Neural cell (in vitro differentiated cells): ENCODE data around the gene SLC7A6OS. TPM values are rescaled to one million over a fixed set of nuclear protein-coding genes. Genes with fewer than 3 reads are reported as not detected.

Experiments used
- H2AFZ ChIP-seq: fragments of 200-600, 300-800 bp; sonication (generic), shearing (Covaris generic); 2 replicates; pipeline ENCODE4 v1.6.0; 2014; ENCODE audit warnings: low read depth, mild to moderate bottlenecking, antibody characterized with exemption, low read length, moderate library complexity
- H3F3A ChIP-seq: fragments of 200-600 bp; shearing (Covaris generic); 2 replicates; pipeline ENCODE4 v1.6.1; 2016; ENCODE audit warnings: mild to moderate bottlenecking, moderate library complexity, mixed read lengths, antibody characterized with exemption, low read length; ENCODE audit not compliant: insufficient read depth, poor library complexity, severe bottlenecking
- H3K27ac ChIP-seq: fragments of 200-600, 300-800 bp; sonication (generic), shearing (Covaris generic); 2 replicates; pipeline ENCODE4 v1.5.1; 2014; ENCODE audit warnings: mild to moderate bottlenecking, low read length, moderate library complexity
- H3K27me3 ChIP-seq: fragments of 300-800, 200-600 bp; sonication (generic), shearing (Covaris generic); 2 replicates; pipeline ENCODE4 v1.6.0; 2014; ENCODE audit warnings: mild to moderate bottlenecking, low read depth, low read length, moderate library complexity; ENCODE audit not compliant: insufficient read depth
- H3K36me3 ChIP-seq: fragments of 300-800, 200-600 bp; sonication (generic), shearing (Covaris generic); 2 replicates; pipeline ENCODE4 v1.5.1; 2014; ENCODE audit warnings: mild to moderate bottlenecking, antibody characterized with exemption, low read length, moderate library complexity; ENCODE audit not compliant: insufficient read depth
- H3K4me2 ChIP-seq: fragments of 300-800, 200-600 bp; sonication (generic), shearing (Covaris generic); 2 replicates; pipeline ENCODE4 v1.6.0; 2014; ENCODE audit warnings: mild to moderate bottlenecking, low read length
- H3K4me3 ChIP-seq: fragments of 300-800, 200-600 bp; sonication (generic), shearing (Covaris generic); 2 replicates; pipeline ENCODE4 v1.5.1; 2014; ENCODE audit warnings: mild to moderate bottlenecking, low read length, moderate library complexity
- H3K79me2 ChIP-seq: fragments of 200-600 bp; shearing (Covaris generic); replicated peaks from 2 replicates; pipeline ENCODE4 v1.6.0; 2014; ENCODE audit warnings: mild to moderate bottlenecking, low read length, moderate library complexity; ENCODE audit not compliant: insufficient read depth
- H3K9ac ChIP-seq: fragments of 300-800, 200-600 bp; sonication (generic), shearing (Covaris generic); 2 replicates; pipeline ENCODE4 v1.6.1; 2016; ENCODE audit warnings: mild to moderate bottlenecking, low read length, mixed read lengths
- H3K9me2 ChIP-seq: fragments of 200-600 bp; shearing (Covaris generic); 2 replicates; pipeline ENCODE4 v1.6.1; 2016; ENCODE audit warnings: mild to moderate bottlenecking, low read length, mixed read lengths; ENCODE audit not compliant: insufficient read depth
- H3K9me3 ChIP-seq: fragments of 200-600, 300-800 bp; sonication (generic), shearing (Covaris generic); 2 replicates; pipeline ENCODE4 v1.6.1; 2016; ENCODE audit warnings: mild to moderate bottlenecking, mixed run types, low read length, moderate library complexity, mixed read lengths
- H4K20me1 ChIP-seq: fragments of 200-600 bp; shearing (Covaris generic); 2 replicates; pipeline ENCODE4 v1.6.1; 2016; ENCODE audit warnings: mild to moderate bottlenecking, mixed run types; ENCODE audit not compliant: insufficient read depth
- CTCF ChIP-seq: fragments of 450-650 bp; IDR thresholded peaks from 2 replicates; pipeline ENCODE4 v1.5.1; 2014; ENCODE audit warnings: antibody characterized with exemption, mild to moderate bottlenecking, moderate library complexity; ENCODE audit not compliant: poor library complexity, severe bottlenecking
- EP300 ChIP-seq: fragments of 450-650 bp; conservative IDR thresholded peaks from 2 replicates; pipeline ENCODE4 v1.6.1; 2014; ENCODE audit warnings: antibody characterized with exemption, mild to moderate bottlenecking, moderate library complexity; ENCODE audit not compliant: poor library complexity, severe bottlenecking
- EZH2 ChIP-seq: fragments of 200-600, 300-800 bp; shearing (Covaris generic), sonication (generic); IDR thresholded peaks from 2 replicates; pipeline ENCODE4 v1.6.1; 2014; ENCODE audit warnings: antibody characterized with exemption, low read length, borderline replicate concordance, mild to moderate bottlenecking; ENCODE audit not compliant: insufficient read depth, poor library complexity, severe bottlenecking
- MXI1 ChIP-seq: fragments of 450-650 bp; conservative IDR thresholded peaks from 2 replicates; pipeline ENCODE4 v1.6.1; 2014; ENCODE audit warnings: antibody characterized with exemption, mild to moderate bottlenecking; ENCODE audit not compliant: poor library complexity, severe bottlenecking
- POLR2AphosphoS5 ChIP-seq: IDR thresholded peaks from 2 replicates; pipeline ENCODE4 v1.6.1; 2012
- RAD21 ChIP-seq: fragments of 450-650 bp; conservative IDR thresholded peaks from 2 replicates; pipeline ENCODE4 v1.6.1; 2014; ENCODE audit warnings: antibody characterized with exemption, mild to moderate bottlenecking, moderate library complexity
- REST ChIP-seq: IDR thresholded peaks from 2 replicates; pipeline ENCODE4 v1.6.1; 2012; ENCODE audit warnings: borderline replicate concordance
- SMC3 ChIP-seq: fragments of 450-650 bp; conservative IDR thresholded peaks from 2 replicates; pipeline ENCODE4 v1.6.1; 2014; ENCODE audit warnings: antibody characterized with exemption, mild to moderate bottlenecking, moderate library complexity; ENCODE audit not compliant: poor library complexity
- TAF1 ChIP-seq: IDR thresholded peaks from 2 replicates; pipeline ENCODE4 v1.6.1; 2012; ENCODE audit warnings: low read depth
- polyA plus RNA-seq: library from polyadenylated mRNA; depleted of rRNA; stranded (reverse); fragments of >200 nt; gene quantifications from 2 replicates; pipeline ENCODE4 v1.2.3, GENCODE V29; 2014

The SLC7A6OS gene
- polyA plus RNA-seq, 1 donor from 2014 or later, result 21.3 TPM

GRCh38 chr16:68348639-68349445 lies 38.1 kb upstream of the SLC7A6OS start:
- H3K9ac ChIP-seq, result no peak overlapping the region
- no peaks in the 10 kb centered on the region for H3F3A ChIP-seq
- H3K36me3 ChIP-seq, result no peaks in the 10 kb centered on the region
- no peak overlapping the region for H3K4me2 ChIP-seq
- no peaks in the 10 kb centered on the region for H4K20me1 ChIP-seq
- H3K9me2 ChIP-seq, result no peaks in the 10 kb centered on the region
- no peaks in the 10 kb centered on the region for H3K27me3 ChIP-seq
- no peak overlapping the region for H3K27ac ChIP-seq
- H2AFZ ChIP-seq, result no peak overlapping the region
- TF ChIP-seq RAD21 (no peak), CTCF (no peak), EZH2 (no peak), REST (no peak), EP300 (no peak)
- H3K79me2 ChIP-seq, result no peaks in the 10 kb centered on the region
- no peaks in the 10 kb centered on the region for H3K9me3 ChIP-seq
- no peak overlapping the region for H3K4me3 ChIP-seq

GRCh38 chr16:68347605-68348004 lies 36.9 kb upstream of the SLC7A6OS start:
- Histone ChIP-seq H3K36me3 (no peaks in the 10 kb centered on the region), H3K4me2 (no peak overlapping the region), H4K20me1 (no peaks in the 10 kb centered on the region), H3K9me3 (no peaks in the 10 kb centered on the region), H3K9me2 (no peaks in the 10 kb centered on the region), H3K4me3 (no peak overlapping the region), H3K27ac (no peak overlapping the region), H3K27me3 (no peaks in the 10 kb centered on the region), H2AFZ (no peak overlapping the region), H3K9ac (no peak overlapping the region), H3K79me2 (no peaks in the 10 kb centered on the region), H3F3A (no peaks in the 10 kb centered on the region)
- TF ChIP-seq EP300 (no peak), MXI1 (no peak), REST (no peak), RAD21 (no peak), POLR2AphosphoS5 (no peak), EZH2 (no peak), TAF1 (no peak), SMC3 (no peak), CTCF (no peak)
